Brain microvascular endothelial cell (primary cell): ENCODE data around the gene FARP2.
"Not testable (repeated sequence)": the region's sequence is repeated elsewhere in the genome, so short reads cannot be mapped to it uniquely, and the experiment has no call there.

Source experiments
- DNase-seq: peaks from one replicate; pipeline ENCODE4 v3.0.0-alpha.2; 2020
- H3K27ac ChIP-seq: fragments of 250-450 bp; sonication (Bioruptor Pico); 2 replicates; pipeline ENCODE4 v1.5.1; 2020; ENCODE audit warnings: mild to moderate bottlenecking, moderate library complexity
- H3K27me3 ChIP-seq: fragments of 250-450 bp; sonication (Bioruptor Pico); replicated peaks from 2 replicates; pipeline ENCODE4 v1.5.1; 2020; ENCODE audit warnings: mild to moderate bottlenecking
- H3K36me3 ChIP-seq: fragments of 250-450 bp; sonication (Bioruptor Pico); replicated peaks from 2 replicates; pipeline ENCODE4 v1.5.1; 2020; ENCODE audit warnings: mild to moderate bottlenecking
- H3K4me3 ChIP-seq: 2 replicates; pipeline ENCODE4 v1.5.1; 2011; ENCODE audit warnings: low read depth, mild to moderate bottlenecking, control low read depth, low read length, moderate library complexity
- in situ Hi-C: cut with HindIII; loops from 2 replicates; pipeline ENCODE4 v1.10.0; 2017; ENCODE audit warnings: low sequenced_read_pairs, low pct_ligation_motif_present
- TF ChIP-seq, protein P1 (sequence below): IDR thresholded peaks from 2 replicates; pipeline ENCODE4 v1.5.1; 2011; ENCODE audit warnings: low read depth, mild to moderate bottlenecking, moderate library complexity, low read length, control low read depth, inconsistent platforms; ENCODE audit errors: missing control alignments

Gene FARP2

DNA sequence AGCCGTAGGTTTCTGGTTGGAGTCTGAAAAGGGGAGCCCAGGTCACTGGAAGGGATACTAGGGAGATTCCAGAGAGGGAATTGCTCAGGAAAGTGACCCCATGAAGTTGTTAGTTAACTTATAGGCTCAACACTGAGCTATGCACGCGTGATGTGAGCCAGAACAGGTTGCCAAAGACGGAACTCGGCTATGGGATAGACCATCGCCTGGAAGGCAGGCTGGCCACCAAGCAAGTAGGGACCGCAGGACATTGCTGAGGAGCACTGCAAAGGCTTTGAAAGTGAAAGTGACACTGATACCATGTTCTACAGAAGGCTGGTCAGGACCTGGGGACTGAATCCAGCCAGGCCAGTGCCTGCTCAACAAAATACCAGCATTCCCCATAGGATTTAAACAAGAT, 7.3 kb downstream of the FARP2 start:
- Histone ChIP-seq H3K4me3 (no peak overlapping the region), H3K27me3 (no peaks in the 10 kb centered on the region), H3K36me3 (no peaks in the 10 kb centered on the region), H3K27ac (no peak overlapping the region)
- DNase-seq = no peak
- TF ChIP-seq, protein P1, sequence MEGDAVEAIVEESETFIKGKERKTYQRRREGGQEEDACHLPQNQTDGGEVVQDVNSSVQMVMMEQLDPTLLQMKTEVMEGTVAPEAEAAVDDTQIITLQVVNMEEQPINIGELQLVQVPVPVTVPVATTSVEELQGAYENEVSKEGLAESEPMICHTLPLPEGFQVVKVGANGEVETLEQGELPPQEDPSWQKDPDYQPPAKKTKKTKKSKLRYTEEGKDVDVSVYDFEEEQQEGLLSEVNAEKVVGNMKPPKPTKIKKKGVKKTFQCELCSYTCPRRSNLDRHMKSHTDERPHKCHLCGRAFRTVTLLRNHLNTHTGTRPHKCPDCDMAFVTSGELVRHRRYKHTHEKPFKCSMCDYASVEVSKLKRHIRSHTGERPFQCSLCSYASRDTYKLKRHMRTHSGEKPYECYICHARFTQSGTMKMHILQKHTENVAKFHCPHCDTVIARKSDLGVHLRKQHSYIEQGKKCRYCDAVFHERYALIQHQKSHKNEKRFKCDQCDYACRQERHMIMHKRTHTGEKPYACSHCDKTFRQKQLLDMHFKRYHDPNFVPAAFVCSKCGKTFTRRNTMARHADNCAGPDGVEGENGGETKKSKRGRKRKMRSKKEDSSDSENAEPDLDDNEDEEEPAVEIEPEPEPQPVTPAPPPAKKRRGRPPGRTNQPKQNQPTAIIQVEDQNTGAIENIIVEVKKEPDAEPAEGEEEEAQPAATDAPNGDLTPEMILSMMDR = no peak
- in situ Hi-C loops = no loop called here

DNA sequence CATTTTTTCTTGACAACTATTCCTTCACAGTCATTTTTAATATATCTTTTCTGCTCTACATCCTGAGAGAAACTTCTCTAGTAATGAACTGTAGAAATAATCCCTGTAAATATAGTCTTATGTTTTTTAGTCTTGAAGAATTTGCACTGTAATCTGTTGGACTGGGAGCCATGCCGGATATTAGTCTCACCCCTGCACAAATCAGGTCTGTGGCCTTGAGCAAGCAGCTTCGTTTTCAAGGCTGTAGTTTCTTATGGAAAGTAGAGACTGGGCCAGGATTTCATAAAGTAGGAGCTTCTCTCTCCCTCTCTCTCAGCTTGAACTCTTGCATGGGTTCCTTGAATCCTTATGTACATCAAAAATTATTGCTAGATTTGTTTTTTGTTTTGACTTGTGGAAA, 8.7 kb downstream of the FARP2 start:
- TF ChIP-seq, protein P1 = no peak
- H3K4me3 ChIP-seq = no peak overlapping the region
- DNase-seq = no peak
- in situ Hi-C loops = no loop called here
- H3K27ac ChIP-seq = no peak overlapping the region
- H3K27me3 ChIP-seq = no peaks in the 10 kb centered on the region
- no peaks in the 10 kb centered on the region for H3K36me3 ChIP-seq

DNA sequence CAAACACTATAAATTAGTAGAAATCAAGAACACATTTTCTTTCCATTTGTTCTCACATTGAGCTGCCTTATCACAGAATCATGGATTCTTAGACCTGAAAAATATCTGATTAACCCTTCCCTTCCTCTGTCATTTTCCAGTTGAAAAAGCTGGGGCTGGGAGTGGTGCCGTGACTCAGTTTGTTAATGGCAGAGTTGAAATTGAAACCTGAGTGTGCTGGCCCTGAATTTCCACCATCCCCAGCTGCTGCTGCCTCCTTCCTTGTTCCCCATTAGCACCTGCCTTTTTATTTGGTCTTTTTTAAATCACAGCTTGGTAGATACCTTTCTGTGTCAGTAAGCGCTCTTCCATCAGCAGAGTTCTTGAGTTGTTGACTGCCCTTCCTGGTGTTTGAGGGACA, 10.6 kb downstream of the FARP2 start:
- H3K27ac ChIP-seq = no peak overlapping the region
- in situ Hi-C loops = no loop called here
- no peak overlapping the region for H3K4me3 ChIP-seq
- H3K27me3 ChIP-seq = no peaks in the 10 kb centered on the region
- H3K36me3 ChIP-seq = no peaks in the 10 kb centered on the region
- TF ChIP-seq, protein P1 = no peak
- DNase-seq = no peak

DNA sequence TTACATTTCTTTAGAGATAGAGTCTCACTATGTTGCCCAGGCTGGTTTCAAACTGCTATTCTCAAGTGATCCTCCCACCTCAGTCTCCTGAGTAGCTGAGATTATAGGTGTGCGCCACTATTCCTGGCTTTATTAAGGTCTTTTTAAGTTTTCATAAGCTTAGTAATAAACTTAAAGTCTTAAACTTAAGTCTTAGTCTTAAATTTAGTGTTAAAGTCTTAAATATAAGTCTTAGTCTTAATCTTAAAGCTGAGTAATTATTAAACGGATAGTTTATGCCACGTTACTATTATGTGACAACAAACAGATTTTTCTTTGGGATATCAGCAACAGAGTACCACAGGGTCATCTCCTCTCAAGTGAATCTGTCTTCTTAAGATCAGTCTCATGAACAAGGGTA, 12.6 kb downstream of the FARP2 start:
- H3K27me3 ChIP-seq = no peaks in the 10 kb centered on the region
- no peak for DNase-seq
- in situ Hi-C loops = no loop called here
- H3K4me3 ChIP-seq = no peak overlapping the region
- no peak overlapping the region for H3K27ac ChIP-seq
- TF ChIP-seq, protein P1 = no peak
- no peaks in the 10 kb centered on the region for H3K36me3 ChIP-seq

DNA sequence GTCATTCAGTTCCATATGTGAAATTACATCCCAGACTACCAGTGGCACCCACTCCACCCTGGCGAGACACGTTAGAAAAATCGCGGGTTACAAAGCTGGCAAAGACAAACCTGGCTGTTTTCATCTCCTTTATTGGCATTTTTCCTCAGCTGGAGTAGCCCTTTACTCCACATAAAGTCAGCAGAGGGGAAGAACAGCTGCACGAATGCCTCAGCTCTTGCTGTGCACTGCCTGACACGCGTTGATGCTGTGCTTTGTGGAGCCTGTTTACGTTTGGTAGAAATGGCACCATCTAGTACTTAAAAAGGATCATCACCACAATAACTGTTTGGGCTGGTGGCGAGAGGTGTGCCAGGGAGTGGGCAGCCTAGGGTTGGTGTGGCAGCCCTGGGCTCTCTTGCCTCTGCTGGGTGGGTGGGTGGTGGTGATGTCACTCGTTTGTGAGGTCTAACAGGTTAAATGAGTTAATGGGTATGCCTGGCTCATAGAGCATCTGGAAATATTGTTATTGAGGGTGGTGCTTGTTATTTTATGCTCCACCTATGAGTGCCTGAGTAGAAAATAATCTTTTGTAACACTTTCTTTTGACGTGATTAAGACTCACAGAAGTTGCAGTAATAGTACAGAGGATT, 16.4 kb downstream of the FARP2 start:
- in situ Hi-C loops = no loop called here
- H3K4me3 ChIP-seq = no peak overlapping the region
- no peak overlapping the region for H3K27ac ChIP-seq
- DNase-seq = no peak
- peaks cover 5% of the 10 kb centered on the region for H3K36me3 ChIP-seq
- H3K27me3 ChIP-seq = no peaks in the 10 kb centered on the region
- TF ChIP-seq, protein P1 = no peak

DNA sequence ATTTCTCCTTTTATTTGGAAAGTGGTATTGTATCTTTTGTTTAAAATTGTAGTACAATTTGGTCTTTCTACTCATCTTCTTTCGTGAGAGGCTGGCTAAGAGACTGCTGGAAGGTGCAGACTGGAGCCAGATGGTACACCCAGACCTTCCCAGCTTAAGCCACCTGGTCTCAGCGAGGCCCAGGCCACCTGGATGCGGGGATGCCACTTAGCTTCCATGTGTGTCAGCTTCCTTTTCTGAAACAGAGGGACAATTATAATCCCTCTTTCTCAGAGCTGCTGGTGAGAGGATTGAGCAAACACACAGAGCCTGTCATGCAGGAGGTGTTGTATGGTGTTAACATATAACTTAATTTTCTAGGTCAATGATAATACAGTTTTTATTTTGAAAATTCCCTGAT, 17.4 kb downstream of the FARP2 start:
- TF ChIP-seq, protein P1 = no peak
- H3K27me3 ChIP-seq = no peaks in the 10 kb centered on the region
- no peak for DNase-seq
- peaks cover 5% of the 10 kb centered on the region for H3K36me3 ChIP-seq
- no peak overlapping the region for H3K27ac ChIP-seq
- in situ Hi-C loops = no loop called here
- H3K4me3 ChIP-seq = no peak overlapping the region

DNA sequence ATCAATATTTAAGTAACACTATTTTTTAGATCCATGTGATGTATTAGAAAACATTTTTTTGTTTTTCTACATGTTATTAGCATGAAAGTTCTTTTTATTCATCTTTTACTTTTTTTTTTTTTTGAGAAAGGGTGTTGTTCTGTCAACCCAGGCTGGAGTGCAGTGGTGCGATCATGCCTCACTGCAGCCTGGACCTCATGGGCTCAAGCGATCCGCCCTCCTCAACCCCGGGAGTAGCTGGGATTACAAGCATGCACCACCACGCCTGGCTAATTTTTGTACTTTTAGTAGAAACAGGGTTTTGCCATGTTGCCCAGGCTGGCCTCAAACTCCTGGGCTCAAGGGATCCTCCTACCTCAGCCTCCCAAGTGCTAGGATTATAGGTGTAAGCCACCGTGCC, 17.8 kb downstream of the FARP2 start:
- H3K4me3 ChIP-seq, H3K27me3 ChIP-seq, DNase-seq, H3K36me3 ChIP-seq, in situ Hi-C loops, H3K27ac ChIP-seq: not testable (repeated sequence)
